Measurements from ENCODE around the gene AZU1. TPM values are rescaled to one million over a fixed set of nuclear protein-coding genes. Genes with fewer than 3 reads are reported as not detected.

AZU1 gene
- total and polyA plus RNA-seq, 2 of the 8 experiments (the other 6 are each of a cell fraction or from before 2014, with no cell fraction given): 0.80 to 1.3 TPM

DNA sequence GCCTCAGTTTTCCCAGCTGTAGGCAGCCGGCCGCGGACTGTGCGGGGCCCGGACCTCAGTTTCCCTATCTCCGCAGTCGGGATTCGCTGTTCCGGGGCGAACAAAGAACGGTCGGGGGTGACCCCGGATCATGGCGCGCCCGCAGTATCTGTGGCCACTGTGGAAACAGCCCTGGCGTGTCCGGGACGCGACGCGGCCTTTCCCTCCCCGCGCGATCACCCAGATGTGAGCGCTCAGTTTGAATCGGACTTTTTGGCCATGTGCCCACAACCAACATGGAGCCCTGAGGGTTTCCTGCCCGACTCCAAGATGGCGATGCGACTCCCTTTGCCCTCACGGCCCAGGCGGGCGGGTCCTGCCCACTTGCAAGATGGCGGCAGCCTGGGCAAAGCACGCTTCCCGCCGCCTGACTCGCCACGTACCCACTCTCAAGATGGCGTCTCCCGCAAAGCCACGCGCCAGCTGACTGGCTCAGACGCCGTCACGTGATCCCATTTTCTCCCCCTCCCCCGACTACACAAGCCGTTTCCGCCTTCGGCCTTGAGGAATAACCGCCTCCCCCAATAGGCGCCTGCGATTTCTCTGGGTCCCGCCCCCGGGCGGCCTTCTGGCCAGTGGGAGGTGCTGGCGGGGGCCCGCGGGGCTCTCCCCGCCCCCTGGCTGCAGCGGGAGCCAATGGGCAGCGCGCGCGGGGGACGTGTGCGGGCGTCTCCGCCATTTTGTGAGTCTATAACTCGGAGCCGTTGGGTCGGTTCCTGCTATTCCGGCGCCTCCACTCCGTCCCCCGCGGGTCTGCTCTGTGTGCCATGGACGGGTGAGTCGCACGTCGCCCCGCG lies 30.7 kb upstream of the AZU1 start, which contains the start of gene PTBP1 (continued):
- TF ChIP-seq CEBPB (IDR thresholded peaks at IDR 0.05; ENCODE audit: low read depth, low read length) (no peak; the same call in 1 of the 2 replicates), SIRT6 (IDR thresholded peaks at IDR 0.05; ENCODE audit: low read length) (no peak)
- TF ChIP-seq, protein P1, sequence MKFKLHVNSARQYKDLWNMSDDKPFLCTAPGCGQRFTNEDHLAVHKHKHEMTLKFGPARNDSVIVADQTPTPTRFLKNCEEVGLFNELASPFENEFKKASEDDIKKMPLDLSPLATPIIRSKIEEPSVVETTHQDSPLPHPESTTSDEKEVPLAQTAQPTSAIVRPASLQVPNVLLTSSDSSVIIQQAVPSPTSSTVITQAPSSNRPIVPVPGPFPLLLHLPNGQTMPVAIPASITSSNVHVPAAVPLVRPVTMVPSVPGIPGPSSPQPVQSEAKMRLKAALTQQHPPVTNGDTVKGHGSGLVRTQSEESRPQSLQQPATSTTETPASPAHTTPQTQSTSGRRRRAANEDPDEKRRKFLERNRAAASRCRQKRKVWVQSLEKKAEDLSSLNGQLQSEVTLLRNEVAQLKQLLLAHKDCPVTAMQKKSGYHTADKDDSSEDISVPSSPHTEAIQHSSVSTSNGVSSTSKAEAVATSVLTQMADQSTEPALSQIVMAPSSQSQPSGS (IDR thresholded peaks at IDR 0.05; ENCODE audit: low read length): 0 out of 2 replicates have a peak, but pooled peaks have one; percentile 39
- TF ChIP-seq, protein P2, sequence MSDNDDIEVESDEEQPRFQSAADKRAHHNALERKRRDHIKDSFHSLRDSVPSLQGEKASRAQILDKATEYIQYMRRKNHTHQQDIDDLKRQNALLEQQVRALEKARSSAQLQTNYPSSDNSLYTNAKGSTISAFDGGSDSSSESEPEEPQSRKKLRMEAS (IDR thresholded peaks at IDR 0.05): peak; percentile 96
